ENCODE data around the gene MAPKAPK3. TPM values are rescaled to one million over a fixed set of nuclear protein-coding genes. Genes with fewer than 3 reads are reported as not detected.

MAPKAPK3 gene
- total RNA-seq, 4 donors from 2014 or later: 21.3 to 37.8 (median 26.9) TPM

GRCh38 chr3:50657407-50657806, 40.5 kb downstream of the MAPKAPK3 start:
- DNase-seq: no peak
- no peaks in the 10 kb centered on the region for H3K27me3 ChIP-seq
- H3K4me1 ChIP-seq: no peaks in the 10 kb centered on the region
- no peaks in the 10 kb centered on the region for H3K9me3 ChIP-seq
- H3K4me3 ChIP-seq: no peak overlapping the region
- no peak for TF ChIP-seq EP300 (IDR thresholded peaks at IDR 0.05; ENCODE audit: low read depth)
- TF ChIP-seq POLR2A (IDR thresholded peaks at IDR 0.05): no peak
- TF ChIP-seq POLR2AphosphoS5 (IDR thresholded peaks at IDR 0.05): no peak
- no peak for TF ChIP-seq CTCF (IDR thresholded peaks at IDR 0.05)
- WGBS, 2 donors (ENCODE audit: low coverage in 1 of 2): 83 to 92% methylated on average over 1 to 5 of the region's 5 CpGs
- H3K36me3 ChIP-seq: no peaks in the 10 kb centered on the region
- in situ Hi-C loops (cut with MboI; ENCODE audit: low pct_ligation_motif_present in 1 of 4, low pct_unique_long_range_greater_than_20kb in 1 of 4, low sequenced_read_pairs in 3 of 4): no loop called here
- no peak overlapping the region for H3K27ac ChIP-seq
- intact Hi-C loops (cut with DNase I; ENCODE audit: low total_unique reads): no loop called here

GRCh38 chr3:50657816-50658215, 40.9 kb downstream of the MAPKAPK3 start:
- no peak overlapping the region for H3K4me3 ChIP-seq
- H3K27me3 ChIP-seq: no peaks in the 10 kb centered on the region
- in situ Hi-C loops (cut with MboI; ENCODE audit: low pct_ligation_motif_present in 1 of 4, low pct_unique_long_range_greater_than_20kb in 1 of 4, low sequenced_read_pairs in 3 of 4) (no loop called here), intact Hi-C loops (cut with DNase I; ENCODE audit: low total_unique reads) (no loop called here)
- WGBS, 2 donors (ENCODE audit: low coverage in 1 of 2): 67 to 92% methylated on average over 1 to 3 of the region's 3 CpGs
- no peak for DNase-seq
- TF ChIP-seq POLR2A (IDR thresholded peaks at IDR 0.05) (no peak), CTCF (IDR thresholded peaks at IDR 0.05) (no peak), EP300 (IDR thresholded peaks at IDR 0.05; ENCODE audit: low read depth) (no peak)
- no peaks in the 10 kb centered on the region for H3K4me1 ChIP-seq
- H3K36me3 ChIP-seq: no peaks in the 10 kb centered on the region
- H3K9me3 ChIP-seq: no peaks in the 10 kb centered on the region
- no peak overlapping the region for H3K27ac ChIP-seq

GRCh38 chr3:50658416-50658815, 41.5 kb downstream of the MAPKAPK3 start:
- 81% methylated on average over 6 of the region's 6 CpGs; no CpG with 5 or more reads in 1 of the 2 donors for WGBS, 2 donors (ENCODE audit: low coverage in 1 of 2)
- no peak overlapping the region for H3K27ac ChIP-seq
- no peak overlapping the region for H3K4me3 ChIP-seq
- no peaks in the 10 kb centered on the region for H3K9me3 ChIP-seq
- no peak for TF ChIP-seq CTCF (IDR thresholded peaks at IDR 0.05)
- no peak for TF ChIP-seq EP300 (IDR thresholded peaks at IDR 0.05; ENCODE audit: low read depth)
- TF ChIP-seq POLR2AphosphoS5 (IDR thresholded peaks at IDR 0.05): no peak
- no peak for TF ChIP-seq POLR2A (IDR thresholded peaks at IDR 0.05)
- no peaks in the 10 kb centered on the region for H3K27me3 ChIP-seq
- DNase-seq: no peak
- in situ Hi-C loops (cut with MboI; ENCODE audit: low pct_ligation_motif_present in 1 of 4, low pct_unique_long_range_greater_than_20kb in 1 of 4, low sequenced_read_pairs in 3 of 4) (no loop called here), intact Hi-C loops (cut with DNase I; ENCODE audit: low total_unique reads) (no loop called here)
- no peaks in the 10 kb centered on the region for H3K36me3 ChIP-seq
- no peaks in the 10 kb centered on the region for H3K4me1 ChIP-seq

- Histone ChIP-seq H3K4me3 (no peak overlapping the region), H3K9me3 (no peaks in the 10 kb centered on the region), H3K27me3 (no peaks in the 10 kb centered on the region), H3K4me1 (no peaks in the 10 kb centered on the region), H3K27ac (no peak overlapping the region), H3K36me3 (no peaks in the 10 kb centered on the region)
- TF ChIP-seq POLR2A (IDR thresholded peaks at IDR 0.05): no peak
- no peak for TF ChIP-seq CTCF (IDR thresholded peaks at IDR 0.05)
- TF ChIP-seq POLR2AphosphoS5 (IDR thresholded peaks at IDR 0.05): no peak
- TF ChIP-seq EP300 (IDR thresholded peaks at IDR 0.05; ENCODE audit: low read depth): no peak
- in situ Hi-C loops (cut with MboI; ENCODE audit: low pct_ligation_motif_present in 1 of 4, low pct_unique_long_range_greater_than_20kb in 1 of 4, low sequenced_read_pairs in 3 of 4) (no loop called here), intact Hi-C loops (cut with DNase I; ENCODE audit: low total_unique reads) (no loop called here)
- 97% methylated on average over 3 of the region's 3 CpGs; no CpG with 5 or more reads in 1 of the 2 donors for WGBS, 2 donors (ENCODE audit: low coverage in 1 of 2)
- DNase-seq: no peak
Observed at GRCh38 chr3:50658831-50659230, 41.9 kb downstream of the MAPKAPK3 start.
